Stimulated activated CD4-positive, alpha-beta T cell treated with anti-CD3 and anti-CD28 coated beads, TNF-alpha, amount 100 ng/mL, for 4 hours (primary cell): ENCODE measurements around the gene UTS2.

Experiments
- DNase-seq, 3 experiments: peaks; one replicate each; pipeline ENCODE4 v3.0.0-alpha.2; 2020; ENCODE audit warnings: low read depth in 3 of 3

UTS2 gene, protein sequence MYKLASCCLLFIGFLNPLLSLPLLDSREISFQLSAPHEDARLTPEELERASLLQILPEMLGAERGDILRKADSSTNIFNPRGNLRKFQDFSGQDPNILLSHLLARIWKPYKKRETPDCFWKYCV

DNA sequence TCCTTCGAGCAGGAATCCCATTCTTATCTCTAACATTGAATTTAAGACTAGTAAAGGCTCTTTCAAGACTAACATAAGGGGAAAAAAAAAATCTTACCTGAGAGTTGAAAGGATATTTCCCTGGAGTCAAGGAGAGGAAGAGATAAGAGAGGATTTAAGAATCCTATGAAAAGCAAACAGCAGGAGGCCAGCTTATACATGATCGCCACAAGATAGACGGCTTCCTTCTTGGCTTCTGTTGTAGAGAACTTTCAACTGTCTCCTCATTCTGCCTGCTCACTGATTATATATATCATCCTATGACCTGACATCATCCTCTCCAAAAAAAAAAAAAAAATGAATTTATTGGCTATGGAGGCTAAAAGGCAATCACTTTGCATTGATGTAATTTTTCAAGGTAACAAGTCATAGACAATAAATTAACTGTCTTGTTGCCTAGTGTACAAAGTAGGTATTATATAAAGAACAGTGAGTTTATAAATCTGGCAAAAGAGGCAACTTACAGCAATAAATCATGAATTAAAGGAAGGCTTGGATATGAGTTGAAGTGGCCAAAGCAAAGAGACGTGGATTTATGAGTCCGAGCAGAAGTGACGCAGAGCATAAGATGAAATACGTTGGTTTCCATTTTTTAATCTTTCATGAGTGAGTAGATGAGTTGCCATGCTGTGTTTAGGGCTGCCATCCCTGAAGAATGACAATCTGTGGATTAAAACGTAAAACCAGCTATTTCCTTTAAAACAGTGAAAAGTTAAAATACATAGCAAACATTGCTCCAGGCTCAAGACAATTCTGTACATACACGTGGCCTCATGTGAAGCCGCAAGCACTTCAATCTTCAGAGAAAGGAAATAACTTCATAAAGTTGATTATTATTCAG is at the start of gene UTS2:
Gene UTS2 (minus strand): TSS at position 262 of the 880 bp plus-strand sequence. CDS start 62 bp downstream, at position 200.
- no peak for DNase-seq

DNA sequence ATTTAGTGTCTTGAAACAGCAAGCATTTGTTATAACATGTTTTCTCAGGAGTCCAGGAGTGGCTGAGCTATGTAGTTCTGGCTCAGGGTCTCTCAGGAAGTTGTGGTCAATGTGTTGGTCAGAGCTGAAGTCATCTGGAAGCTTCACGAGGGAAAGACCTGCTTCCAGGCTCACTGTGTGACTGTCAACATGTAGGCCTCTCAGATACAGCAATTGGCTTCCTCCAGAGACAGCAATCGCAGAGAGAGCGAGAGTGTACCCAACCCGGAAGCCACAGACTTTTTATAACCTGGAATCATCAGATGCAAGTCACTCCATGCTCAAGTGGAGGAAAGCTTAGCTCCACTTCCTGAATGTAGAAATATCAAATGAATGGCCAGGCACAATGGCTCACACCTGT is 46.9 kb upstream of the UTS2 start:
- DNase-seq, result no peak

DNA sequence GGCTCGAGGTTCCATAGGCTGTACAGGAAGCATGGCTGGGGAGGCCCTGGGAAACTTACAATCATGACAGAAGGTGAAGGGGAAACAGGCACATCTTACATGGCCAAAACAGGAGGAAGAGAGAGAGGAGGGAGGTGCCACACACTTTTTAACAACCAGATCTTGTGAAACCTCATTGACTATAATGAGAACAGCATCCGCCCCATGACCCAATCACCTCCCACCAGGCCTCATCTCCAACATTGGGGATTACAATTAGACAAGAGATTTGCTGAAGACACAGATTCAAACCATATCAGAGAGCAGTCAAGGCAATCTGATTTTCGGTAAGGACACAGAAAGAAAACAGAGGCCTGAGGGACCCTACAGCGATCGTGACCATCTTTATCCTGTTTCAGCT is 46.1 kb upstream of the UTS2 start:
- DNase-seq, result no peak

DNA sequence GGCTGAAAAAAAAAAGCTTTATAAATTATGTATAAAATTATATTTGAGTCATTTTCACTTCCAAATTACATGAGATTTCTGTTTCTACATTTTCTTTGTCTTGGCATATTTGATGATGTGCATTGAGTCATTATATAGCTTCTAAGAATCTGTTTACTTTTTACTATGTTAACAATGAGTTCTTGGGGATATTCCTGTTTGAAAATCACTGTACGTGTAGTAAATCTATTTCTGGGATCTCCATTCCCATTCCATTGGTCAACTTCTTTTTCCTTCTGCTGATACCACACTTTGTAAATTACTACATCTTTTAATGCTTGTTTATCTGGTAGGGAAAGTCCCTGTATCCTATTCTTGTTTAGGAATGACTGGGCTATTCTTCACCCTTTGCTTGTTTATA is 44.1 kb upstream of the UTS2 start:
- DNase-seq, result no peak

DNA sequence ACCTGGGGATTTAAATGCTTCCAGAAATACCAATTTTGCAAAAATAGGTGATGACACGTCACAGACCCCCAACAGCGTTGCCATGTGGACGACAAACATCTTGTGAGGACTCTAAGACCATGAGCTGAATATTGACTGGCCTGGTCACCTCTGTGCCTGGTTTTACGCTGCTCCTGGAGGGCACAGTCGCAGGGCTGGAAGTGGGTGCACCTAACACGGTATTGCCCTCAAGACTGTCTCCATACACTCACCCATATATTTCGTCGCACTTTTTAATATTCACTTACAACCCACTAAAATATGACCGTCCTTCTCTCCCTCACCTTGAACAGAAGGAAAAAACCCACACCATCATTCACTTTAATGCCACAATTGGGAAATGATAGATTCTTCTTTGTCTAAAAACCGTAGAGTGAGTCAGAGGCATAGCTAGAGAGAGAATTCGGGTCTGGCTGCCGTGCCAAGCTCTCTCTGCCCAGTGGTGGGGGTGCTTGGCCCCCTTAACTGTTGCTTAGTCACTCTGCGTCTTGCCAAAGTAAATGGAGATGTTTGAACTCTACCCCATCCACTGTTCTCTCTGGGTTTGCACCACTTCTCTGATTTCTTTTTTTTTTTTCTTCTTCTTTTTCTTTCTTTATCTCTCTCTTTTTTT is 40.8 kb upstream of the UTS2 start:
- no peak for DNase-seq

DNA sequence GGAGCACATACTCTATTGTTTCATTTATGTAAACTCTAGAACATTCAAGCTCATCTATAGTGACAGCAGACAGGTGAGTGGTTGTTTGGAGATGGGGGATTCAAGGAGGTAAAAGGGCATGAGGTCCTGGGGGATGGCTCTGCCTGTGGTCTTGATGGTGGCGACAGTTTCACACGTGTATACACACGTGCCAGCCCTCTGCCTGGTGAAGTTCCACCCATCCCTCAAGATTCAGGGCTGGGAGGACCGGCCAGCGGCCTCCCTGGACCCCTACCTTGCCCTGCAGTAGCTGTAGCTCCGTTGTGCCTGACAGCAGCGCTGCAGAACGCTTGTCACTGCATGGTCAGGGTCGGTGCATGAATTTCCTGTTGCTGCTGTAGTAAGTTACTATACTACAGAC is 38.9 kb upstream of the UTS2 start:
- no peak for DNase-seq

DNA sequence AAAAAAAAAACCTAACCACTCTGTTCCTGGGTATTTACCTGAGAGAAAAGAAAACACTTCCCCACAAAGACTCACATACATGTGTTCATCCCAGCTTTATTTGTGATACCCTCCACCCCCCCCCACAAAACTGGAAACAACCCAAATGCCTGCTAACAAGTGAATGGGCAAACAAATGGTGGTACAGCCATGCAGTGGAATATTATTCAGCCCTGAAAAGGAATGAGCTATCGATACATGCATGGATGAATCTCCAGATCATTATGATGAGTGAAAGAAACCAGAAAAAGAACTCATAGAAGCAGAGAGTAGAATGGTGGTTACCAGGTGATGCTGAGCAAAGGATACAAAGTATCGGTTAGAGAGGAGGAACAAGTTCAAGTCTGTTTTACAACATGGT is 38.0 kb upstream of the UTS2 start:
- DNase-seq, result no peak

DNA sequence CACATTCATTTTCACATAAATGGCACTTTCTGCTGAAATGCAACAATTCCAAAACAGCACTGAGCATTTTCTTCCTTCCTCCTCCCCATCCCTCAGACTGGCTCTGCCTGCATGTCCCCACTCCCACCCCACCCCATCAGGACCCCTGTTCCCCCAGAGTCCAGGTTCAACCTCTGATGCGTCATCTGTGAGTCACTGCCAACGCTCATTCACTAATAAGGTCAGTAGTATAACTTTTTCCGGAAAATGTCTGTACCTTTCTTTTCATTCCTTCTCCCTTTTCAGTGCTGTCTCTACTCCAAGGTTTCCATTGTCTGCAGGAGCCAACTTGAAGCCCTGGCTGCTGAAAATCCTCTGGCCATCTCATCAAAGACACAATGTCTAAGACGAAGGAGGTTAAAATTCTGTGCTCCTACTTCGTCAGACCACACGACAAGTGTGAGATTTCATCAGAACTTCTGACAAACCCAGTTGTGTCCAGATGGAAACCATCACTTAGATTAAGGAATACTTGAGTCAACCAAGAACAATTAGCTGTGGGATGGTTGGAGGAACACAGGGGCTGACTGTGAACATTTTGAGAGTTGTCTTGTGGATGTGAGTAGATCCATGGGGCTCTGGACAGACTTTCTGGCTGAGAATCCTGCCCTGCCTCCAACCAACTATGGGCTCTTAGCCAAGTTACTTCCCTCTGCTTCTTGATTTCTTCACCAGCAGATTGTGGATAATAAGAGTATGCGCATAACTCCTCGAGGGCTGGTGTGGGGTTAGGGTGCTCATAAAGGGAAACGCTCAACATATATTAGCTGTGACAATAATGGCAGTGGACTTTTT is 35.6 kb upstream of the UTS2 start:
- no peak for DNase-seq

DNA sequence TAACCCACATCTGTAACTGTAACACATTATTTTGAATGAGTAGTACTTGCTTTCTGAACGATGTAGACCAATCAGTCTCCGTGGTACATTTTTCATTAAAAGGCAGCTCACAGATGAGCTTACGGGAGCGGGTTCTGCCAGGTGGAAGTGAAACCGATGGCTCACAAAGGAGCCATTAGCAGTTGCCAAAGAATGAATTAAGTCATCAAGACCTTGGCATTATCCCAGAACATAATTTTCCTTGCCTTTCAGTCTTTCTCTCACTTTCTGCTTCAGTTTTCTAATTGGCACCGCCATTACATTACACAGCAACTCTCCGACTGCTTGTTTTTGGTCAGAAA is 33.5 kb upstream of the UTS2 start:
- no peak for DNase-seq

DNA sequence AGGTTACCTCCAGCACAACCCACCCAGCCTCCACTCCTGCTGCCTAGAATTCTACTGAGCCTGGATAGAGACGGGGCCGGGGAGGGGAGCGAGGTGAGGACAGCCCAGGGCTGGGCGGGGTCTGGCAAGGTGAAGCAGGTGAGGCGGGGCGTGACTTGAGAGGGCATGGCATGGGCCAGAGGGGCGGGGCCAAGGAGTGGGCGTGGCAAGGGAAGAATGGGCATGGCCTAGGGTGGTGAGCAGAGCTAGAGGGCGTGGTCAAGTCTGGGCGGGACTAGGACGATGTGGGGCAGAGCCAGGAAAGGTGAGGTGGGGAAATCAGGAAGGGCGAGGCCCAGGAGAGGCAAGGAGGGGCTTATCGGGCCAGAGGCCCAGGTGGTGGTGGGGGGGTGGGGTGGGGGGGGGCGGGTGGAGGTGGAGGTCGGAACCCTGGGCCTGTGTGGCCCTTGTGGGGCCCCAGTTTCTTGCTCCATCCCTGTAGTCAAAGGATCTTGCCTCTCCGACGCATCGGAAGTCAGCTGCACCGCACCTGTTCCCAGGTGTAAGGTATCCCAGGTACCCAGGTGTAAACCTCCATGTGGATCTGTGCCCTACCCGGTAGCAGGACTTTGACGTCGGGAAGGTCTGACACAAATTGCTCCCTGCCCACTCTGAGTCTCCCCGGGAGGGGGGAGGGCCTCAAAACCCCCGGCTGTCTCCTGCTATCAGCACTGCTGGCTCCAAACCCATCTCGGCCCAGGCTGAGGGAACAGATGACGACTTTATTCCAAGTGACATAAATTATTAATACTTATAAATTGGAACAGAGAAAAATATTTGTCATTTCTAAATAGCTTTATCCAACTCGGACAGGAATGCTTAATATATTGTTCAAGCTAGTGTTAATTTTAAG is 32.9 kb upstream of the UTS2 start:
- DNase-seq, result no peak

DNA sequence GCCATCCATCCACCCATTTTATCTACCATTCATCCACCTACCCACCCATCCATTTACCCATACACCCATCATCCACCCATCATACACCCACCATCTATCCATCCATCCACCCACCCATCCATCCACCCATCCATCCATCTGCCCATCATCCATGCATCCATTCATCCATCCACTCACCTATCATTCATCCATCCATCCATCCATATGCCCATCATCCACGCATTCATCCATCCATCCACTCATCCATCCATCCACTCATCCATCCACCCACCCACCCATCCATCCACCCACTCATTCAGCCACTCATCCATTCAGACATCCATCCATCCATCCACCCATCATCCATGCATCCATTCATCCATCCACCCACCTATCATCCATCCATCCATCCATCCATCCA is 31.9 kb upstream of the UTS2 start:
- DNase-seq, result no peak

DNA sequence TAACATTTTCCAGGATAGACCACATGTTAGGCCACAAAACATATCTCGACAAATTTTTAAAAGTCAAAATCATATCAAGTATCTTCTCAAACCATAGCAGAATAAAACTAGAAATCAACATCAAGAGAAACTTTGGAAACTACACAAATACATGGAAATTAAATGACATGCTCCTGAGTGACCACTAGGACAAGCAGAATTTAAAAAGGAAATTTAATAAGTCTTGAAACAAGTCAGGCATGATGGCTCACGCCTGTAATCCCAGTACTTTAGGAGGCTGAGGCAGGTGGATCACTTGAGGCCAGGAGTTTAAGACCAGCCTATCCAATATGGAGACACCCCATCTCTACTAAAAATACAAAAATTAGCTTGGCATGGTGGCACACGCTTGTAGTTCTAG is 26.4 kb upstream of the UTS2 start:
- DNase-seq, result no peak

DNA sequence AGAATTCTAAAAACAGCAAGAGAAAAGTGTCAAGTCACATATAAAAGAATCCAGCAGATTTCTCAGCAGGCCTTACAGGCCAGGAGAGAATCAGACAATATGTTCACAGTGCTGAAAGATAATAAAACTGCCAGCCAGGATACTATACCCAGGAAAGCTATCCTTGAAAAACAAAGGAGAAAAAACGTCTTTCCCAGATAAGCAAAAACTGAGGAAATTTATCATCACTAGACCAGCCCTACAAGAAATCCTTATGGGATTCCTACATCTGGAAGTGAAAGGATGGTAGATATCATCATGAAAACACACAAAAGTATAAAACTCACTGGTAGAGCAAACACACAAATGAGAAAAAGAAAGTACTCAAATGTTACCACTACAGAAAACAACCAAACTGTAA is 25.2 kb upstream of the UTS2 start:
- no peak for DNase-seq

DNA sequence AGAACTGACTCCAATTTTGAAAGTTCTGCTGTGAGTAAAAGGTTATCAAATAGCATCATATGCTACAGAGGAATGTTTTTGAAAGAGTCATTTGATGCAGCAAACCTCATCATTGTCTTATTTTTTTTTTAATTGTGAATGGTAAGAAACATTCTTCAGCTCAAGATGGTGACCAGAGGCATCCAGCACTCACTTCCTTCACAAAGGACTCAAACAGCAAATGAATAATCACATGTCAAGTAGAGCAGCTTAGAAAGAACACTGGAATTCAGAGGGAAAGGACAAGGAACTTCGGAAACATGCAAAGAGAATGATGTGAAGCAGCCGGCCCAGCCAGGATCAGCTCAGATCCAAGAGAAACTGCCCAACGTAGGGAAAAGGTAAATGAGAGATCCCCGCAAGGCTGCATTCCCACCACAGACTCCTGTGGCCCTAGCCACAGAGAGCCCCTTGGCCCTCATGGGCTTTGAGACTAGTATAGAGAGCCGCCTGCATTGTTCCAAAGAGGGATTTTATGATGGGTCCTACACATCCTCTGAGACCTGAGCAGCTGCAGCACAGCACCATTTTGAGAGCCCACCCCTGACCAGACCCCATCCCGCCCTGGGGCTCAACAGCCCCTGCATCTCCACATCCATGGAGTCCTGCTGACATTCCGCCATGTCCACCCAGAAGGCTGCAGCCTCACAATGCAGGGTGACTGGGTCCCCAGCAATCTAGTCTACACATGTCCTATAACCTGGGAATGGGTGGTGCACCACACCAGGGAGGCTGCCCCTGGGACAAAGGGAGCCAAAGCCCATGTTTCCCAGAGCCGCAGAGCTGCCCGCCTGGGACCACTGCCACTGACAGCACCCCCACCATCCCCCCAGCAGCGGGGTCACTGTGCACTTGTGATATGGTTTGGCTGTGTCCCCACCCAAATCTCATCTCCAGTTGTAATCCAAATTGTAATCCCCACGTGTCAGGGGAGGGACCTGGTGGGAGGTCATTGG is 21.2 kb upstream of the UTS2 start:
- DNase-seq, result no peak

DNA sequence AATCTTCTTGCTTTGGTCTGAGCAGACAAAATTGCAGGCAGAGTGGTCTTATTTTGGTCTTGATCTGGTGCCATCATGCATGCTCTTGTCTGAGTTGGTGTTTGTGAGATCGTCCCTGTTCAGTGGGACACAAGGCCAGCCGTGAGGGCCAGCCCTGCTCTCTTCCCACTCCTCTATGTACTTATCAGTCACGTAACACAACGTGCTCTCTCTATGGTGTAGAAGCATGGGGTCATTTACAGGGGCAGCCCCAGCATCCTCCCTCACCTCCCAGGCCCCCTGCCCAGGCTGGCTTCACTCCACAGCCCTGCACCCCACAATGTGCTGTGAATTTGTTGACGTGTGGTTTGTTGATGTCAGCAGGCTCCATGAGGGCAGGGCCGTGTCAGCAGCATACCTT is 18.3 kb upstream of the UTS2 start:
- DNase-seq, result no peak

DNA sequence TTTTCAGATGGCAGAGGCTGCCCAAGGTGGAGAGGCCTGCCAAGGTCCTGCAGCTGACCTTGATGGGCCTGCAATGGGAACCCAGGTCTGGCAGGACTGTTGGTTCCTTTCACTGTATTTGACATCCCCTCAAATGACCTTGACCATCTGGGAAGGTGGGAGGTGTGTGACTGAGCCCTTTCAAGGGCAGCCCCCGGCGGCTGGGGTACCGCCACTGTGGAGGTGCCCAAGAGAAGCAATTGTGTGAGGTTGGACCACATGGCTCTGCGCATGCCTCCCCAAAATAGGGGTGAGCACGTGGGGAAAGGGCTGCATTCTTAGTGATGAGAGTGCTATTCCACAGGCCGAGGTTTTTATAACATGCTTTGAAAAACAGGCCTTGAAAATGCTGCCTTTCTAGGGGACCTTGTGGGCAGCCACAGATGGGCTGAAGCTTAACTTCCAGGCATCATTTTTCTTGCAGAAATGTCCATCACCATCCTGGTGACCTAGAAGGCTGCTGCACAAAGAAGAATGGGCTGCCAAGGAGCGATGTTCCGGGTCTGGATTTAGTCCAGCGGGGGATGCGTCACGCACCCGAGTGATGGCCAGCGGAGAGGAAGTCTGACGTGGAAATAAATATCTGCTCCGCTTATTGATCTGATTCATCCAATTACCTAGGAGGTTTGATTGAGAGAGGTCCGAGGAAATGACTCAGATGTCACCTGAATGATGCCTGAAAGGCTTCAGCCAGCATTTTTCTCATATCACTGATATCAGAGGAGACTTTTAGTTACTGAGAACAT is 16.5 kb upstream of the UTS2 start:
- DNase-seq, result no peak

DNA sequence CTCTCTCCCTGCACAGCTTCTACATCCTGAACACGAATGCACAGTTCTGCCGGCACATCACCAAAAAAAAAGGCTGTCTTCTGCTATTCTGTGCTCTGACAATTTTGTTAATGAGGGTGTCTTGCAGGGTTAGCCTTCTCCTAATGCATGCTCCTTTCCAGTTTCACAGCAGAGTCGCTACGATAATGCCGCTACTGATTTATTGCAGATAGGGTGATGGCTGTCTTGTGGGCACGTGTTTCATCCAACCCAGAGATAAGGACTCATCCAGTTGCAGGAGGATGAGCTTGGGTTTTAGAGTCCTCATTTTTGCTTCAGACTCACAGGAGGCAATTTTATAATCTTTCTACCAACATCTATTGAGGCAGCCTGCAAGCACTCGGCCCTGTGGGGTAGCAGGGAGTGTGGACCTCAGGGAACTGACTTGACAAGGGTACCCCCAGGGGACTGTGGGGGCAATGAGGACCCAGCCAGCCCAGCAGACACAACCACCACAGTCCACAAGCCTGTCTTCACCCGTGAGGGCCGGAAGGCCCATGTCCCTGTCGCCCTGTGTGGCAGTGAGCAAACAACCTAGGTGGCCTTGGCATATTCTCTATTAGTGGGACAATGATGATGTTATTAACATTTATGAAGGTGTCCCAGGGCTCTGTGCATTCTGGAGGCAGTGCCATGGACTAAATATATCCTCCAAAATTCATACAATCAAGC is 15.4 kb upstream of the UTS2 start:
- no peak for DNase-seq

DNA sequence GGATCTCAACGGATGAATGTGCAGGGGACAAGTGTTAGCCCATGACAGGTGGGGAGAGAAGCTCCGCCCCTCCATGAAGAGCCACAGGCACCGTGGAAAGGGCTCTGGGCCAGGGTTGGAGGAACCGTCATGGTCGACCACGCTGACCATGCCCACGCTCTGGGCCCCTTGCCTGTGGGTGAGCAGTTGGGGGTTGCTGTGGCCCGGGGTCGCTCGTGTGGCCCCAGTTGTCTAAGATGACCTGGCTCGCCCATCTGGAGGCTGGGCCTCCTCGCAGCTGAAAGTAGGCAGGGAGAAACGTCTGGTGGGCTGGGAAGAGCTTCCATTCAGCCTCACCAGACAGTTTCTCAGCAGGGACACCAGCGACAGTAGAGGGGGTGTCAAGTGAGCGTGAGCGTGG is 13.1 kb upstream of the UTS2 start:
- DNase-seq, result no peak
